ENCODE results near the gene SUSD6. TPM values are rescaled to one million over a fixed set of nuclear protein-coding genes. Genes with fewer than 3 reads are reported as not detected.

The SUSD6 gene
- total RNA-seq, 3 donors from 2014 or later (not counting 1 experiment from before 2014, with no cell fraction given) = 119 to 144 (median 140) TPM

GRCh38 chr14:69651664-69652063 is 40.3 kb downstream of the SUSD6 start:
- Histone ChIP-seq H3K27ac (ENCODE audit: low read length) (peak overlapping the region; percentile 68), H3K4me3 (ENCODE audit: low read length) (no peak overlapping the region), H3K9me3 (ENCODE audit: control insufficient read depth, insufficient read depth, low read length) (no peaks in the 10 kb centered on the region), H3K4me1 (ENCODE audit: control insufficient read depth, insufficient read depth, low read length) (peaks cover 39% of the 10 kb centered on the region), H3K36me3 (ENCODE audit: control insufficient read depth, insufficient read depth, low read length) (no peaks in the 10 kb centered on the region), H3K27me3 (ENCODE audit: control insufficient read depth, insufficient read depth, low read length) (no peaks in the 10 kb centered on the region)
- 80% methylated on average over 1 of the region's 1 CpG for WGBS (ENCODE audit: insufficient coverage)
- H3K9me3 Mint-ChIP-seq = no peaks in the 10 kb centered on the region
- DNase-seq (no peak), ATAC-seq (peak in 1 of 3 donors; percentile 41)
- H3K4me1 Mint-ChIP-seq = peaks cover 92 to 95% of the 10 kb centered on the region in 2 donors
- no peak for TF ChIP-seq CTCF (IDR thresholded peaks at IDR 0.05)
- peak overlapping the region; percentile 22 for H3K4me3 Mint-ChIP-seq
- H3K27me3 Mint-ChIP-seq (ENCODE audit: low read depth in 2 of 2) = no peaks in the 10 kb centered on the region
- H3K36me3 Mint-ChIP-seq = no peaks in the 10 kb centered on the region
- H3K27ac Mint-ChIP-seq = peak overlapping the region; percentile 56 to 70
- intact Hi-C loops (cut with micrococcal nuclease) = no loop called here

- Mint-ChIP-seq H3K9me3 (no peaks in the 10 kb centered on the region), H3K4me1 (peaks cover 95 to 97% of the 10 kb centered on the region in 2 donors), H3K36me3 (no peaks in the 10 kb centered on the region), H3K4me3 (peak overlapping the region; percentile 60), H3K27ac (peak overlapping the region; percentile 56 to 70), H3K27me3 (ENCODE audit: low read depth in 2 of 2) (no peaks in the 10 kb centered on the region)
- H3K9me3 ChIP-seq (ENCODE audit: control insufficient read depth, insufficient read depth, low read length) = no peaks in the 10 kb centered on the region
- TF ChIP-seq CTCF (IDR thresholded peaks at IDR 0.05) = no peak
- H3K4me1 ChIP-seq (ENCODE audit: control insufficient read depth, insufficient read depth, low read length) = peaks cover 39% of the 10 kb centered on the region
- H3K27me3 ChIP-seq (ENCODE audit: control insufficient read depth, insufficient read depth, low read length) = no peaks in the 10 kb centered on the region
- H3K27ac ChIP-seq (ENCODE audit: low read length) = peak overlapping the region; percentile 68
- ATAC-seq (peak; percentile 29 to 85 (median 52)), DNase-seq (no peak)
- intact Hi-C loops (cut with micrococcal nuclease) = no loop called here
- no peaks in the 10 kb centered on the region for H3K36me3 ChIP-seq (ENCODE audit: control insufficient read depth, insufficient read depth, low read length)
- no peak overlapping the region for H3K4me3 ChIP-seq (ENCODE audit: low read length)
- WGBS (ENCODE audit: insufficient coverage) = 59% methylated on average over 10 of the region's 10 CpGs
Measured at GRCh38 chr14:69652942-69653684, 41.7 kb downstream of the SUSD6 start.

GRCh38 chr14:69654116-69654515 is 42.7 kb downstream of the SUSD6 start:
- no peak for ATAC-seq
- WGBS (ENCODE audit: insufficient coverage) = 60% methylated on average over 3 of the region's 3 CpGs
- intact Hi-C loops (cut with micrococcal nuclease) = loop anchor here (2.0 kb wide), 1 partner anchor 35 kb away; no protein-coding TSS in a partner anchor
- Histone ChIP-seq H3K27ac (ENCODE audit: low read length) (no peak overlapping the region), H3K9me3 (ENCODE audit: control insufficient read depth, insufficient read depth, low read length) (no peaks in the 10 kb centered on the region), H3K4me1 (ENCODE audit: control insufficient read depth, insufficient read depth, low read length) (peaks cover 45% of the 10 kb centered on the region), H3K4me3 (ENCODE audit: low read length) (no peak overlapping the region), H3K27me3 (ENCODE audit: control insufficient read depth, insufficient read depth, low read length) (no peaks in the 10 kb centered on the region), H3K36me3 (ENCODE audit: control insufficient read depth, insufficient read depth, low read length) (peaks cover 6% of the 10 kb centered on the region)
- DNase-seq = no peak
- Mint-ChIP-seq H3K9me3 (no peaks in the 10 kb centered on the region), H3K27ac (peak overlapping the region; percentile 56 to 70), H3K36me3 (no peaks in the 10 kb centered on the region), H3K27me3 (ENCODE audit: low read depth in 2 of 2) (no peaks in the 10 kb centered on the region), H3K4me3 (peak overlapping the region; percentile 19), H3K4me1 (peaks cover 96 to 97% of the 10 kb centered on the region in 2 donors)
- TF ChIP-seq CTCF (IDR thresholded peaks at IDR 0.05) = no peak
